CD14-positive monocyte (primary cell): ENCODE results near the gene HIF3A. TPM values are rescaled to one million over a fixed set of nuclear protein-coding genes. Genes with fewer than 3 reads are reported as not detected.

Source experiments
- DNase-seq, 3 donors: peaks; one replicate each; pipeline ENCODE4 v3.0.0-alpha.2; 2011 to 2022
- H2AFZ ChIP-seq: 2 replicates; pipeline ENCODE4 v1.6.0; 2012; ENCODE audit warnings: mild to moderate bottlenecking, low read depth, low read length, inconsistent platforms; ENCODE audit not compliant: insufficient read depth, poor library complexity, severe bottlenecking
- H3K27ac ChIP-seq, 2 donors: 1 replicate in 1 of 2; 2 replicates in 1 of 2; pipeline ENCODE4 v1.5.1; 2012 to 2013; ENCODE audit warnings: low read length in 2 of 2, control low read depth in 1 of 2, inconsistent platforms in 1 of 2, low read depth in 1 of 2, mild to moderate bottlenecking in 1 of 2
- H3K27me3 ChIP-seq, 2 donors: one replicate each; pipeline versions ENCODE4 v1.6.0 to v1.6.1; 2011 to 2013; ENCODE audit warnings: low read length in 2 of 2; ENCODE audit not compliant: control insufficient read depth in 2 of 2, insufficient read depth in 2 of 2
- H3K36me3 ChIP-seq, 2 donors: replicated peaks in 1 of 2; 1 replicate in 1 of 2; 2 replicates in 1 of 2; pipeline versions ENCODE4 v1.5.1 to v1.6.1; 2012 to 2013; ENCODE audit warnings: low read length in 2 of 2, control low read depth in 1 of 2, inconsistent platforms in 1 of 2, mild to moderate bottlenecking in 1 of 2; ENCODE audit not compliant: insufficient read depth in 2 of 2, control insufficient read depth in 1 of 2
- H3K4me1 ChIP-seq, 2 donors: 1 replicate in 1 of 2; 2 replicates in 1 of 2; pipeline versions ENCODE4 v1.5.1 to v1.6.1; 2012 to 2013; ENCODE audit warnings: low read length in 2 of 2, control low read depth in 1 of 2, inconsistent platforms in 1 of 2, mild to moderate bottlenecking in 1 of 2, moderate library complexity in 1 of 2; ENCODE audit not compliant: insufficient read depth in 2 of 2, control insufficient read depth in 1 of 2
- H3K4me2 ChIP-seq: replicated peaks from 2 replicates; pipeline ENCODE3; 2012; ENCODE audit warnings: low read length, moderate library complexity, mild to moderate bottlenecking; ENCODE audit not compliant: poor library complexity, severe bottlenecking; ENCODE audit errors: extremely low read depth
- H3K4me3 ChIP-seq, 3 experiments: fragments of 200-600 bp in 1 of 3; sonication (generic) in 1 of 3; replicated peaks in 1 of 3; 1 replicate in 2 of 3; 2 replicates in 1 of 3; pipeline ENCODE4 v1.5.1; 2011 to 2013; ENCODE audit warnings: low read length in 3 of 3, mild to moderate bottlenecking in 3 of 3, control low read depth in 2 of 3, low read depth in 2 of 3, inconsistent platforms in 1 of 3, moderate library complexity in 1 of 3
- H3K79me2 ChIP-seq: 2 replicates; pipeline ENCODE4 v1.6.0; 2012; ENCODE audit warnings: mild to moderate bottlenecking, control low read depth, inconsistent platforms, low read length, moderate library complexity; ENCODE audit not compliant: insufficient read depth
- H3K9ac ChIP-seq: 2 replicates; pipeline ENCODE4 v1.6.0; 2017; ENCODE audit warnings: low read length, mild to moderate bottlenecking; ENCODE audit not compliant: insufficient read depth, poor library complexity, severe bottlenecking
- H3K9me3 ChIP-seq, 2 donors: replicated peaks in 1 of 2; 1 replicate in 1 of 2; 2 replicates in 1 of 2; pipeline versions ENCODE4 v1.5.1 to v1.6.1; 2012 to 2013; ENCODE audit warnings: low read length in 2 of 2, control low read depth in 1 of 2; ENCODE audit not compliant: control insufficient read depth in 1 of 2, insufficient read depth in 1 of 2
- H4K20me1 ChIP-seq: 2 replicates; pipeline ENCODE4 v1.6.0; 2012; ENCODE audit warnings: mild to moderate bottlenecking, low read length, control low read depth, moderate library complexity; ENCODE audit not compliant: insufficient read depth
- H3K27ac Mint-ChIP-seq, 7 donors: one replicate each; pipeline ENCODE4 v1.8.0; 2020; ENCODE audit warnings: mild to moderate bottlenecking in 7 of 7, mixed read lengths in 7 of 7, moderate library complexity in 6 of 7, inconsistent platforms in 2 of 7
- H3K27me3 Mint-ChIP-seq, 3 donors: one replicate each; pipeline ENCODE4 v1.8.0; 2021 to 2022; ENCODE audit warnings: low read depth in 3 of 3, mild to moderate bottlenecking in 3 of 3, mixed read lengths in 3 of 3, moderate library complexity in 3 of 3, inconsistent platforms in 1 of 3
- H3K36me3 Mint-ChIP-seq, 2 donors: one replicate each; pipeline ENCODE4 v1.8.0; 2020; ENCODE audit warnings: mixed read lengths in 2 of 2, inconsistent platforms in 1 of 2, mild to moderate bottlenecking in 1 of 2
- H3K4me1 Mint-ChIP-seq: one replicate; pipeline ENCODE4 v1.8.0; 2020; ENCODE audit warnings: mild to moderate bottlenecking, mixed read lengths
- H3K4me3 Mint-ChIP-seq, 2 donors: one replicate each; pipeline ENCODE4 v1.8.0; 2020; ENCODE audit warnings: mild to moderate bottlenecking in 2 of 2, mixed read lengths in 2 of 2, moderate library complexity in 1 of 2
- H3K9me3 Mint-ChIP-seq, 7 donors: one replicate each; pipeline ENCODE4 v1.8.0; 2020 to 2022; ENCODE audit warnings: mixed read lengths in 7 of 7, mild to moderate bottlenecking in 6 of 7, moderate library complexity in 6 of 7, inconsistent platforms in 2 of 7
- CTCF ChIP-seq: fragments of 200-600 bp; IDR thresholded peaks from one replicate; pipeline ENCODE4 v1.8.0; 2022; ENCODE audit warnings: antibody characterized with exemption, mild to moderate bottlenecking
- WGBS: methylation state at CpG from one replicate; pipeline ENCODE4 v1.1.5; 2013; ENCODE audit warnings: missing lambda C conversion rate; ENCODE audit not compliant: insufficient coverage; 5-methylcytosine and 5-hydroxymethylcytosine counted together
- intact Hi-C, 2 donors: fragments of 100-400 bp; cut with micrococcal nuclease; formaldehyde crosslinking; loops; one replicate each; pipeline versions ENCODE4 v1.15.0 to v1.15.1; 2023
- polyA plus RNA-seq, 3 donors: library from polyadenylated mRNA; depleted of rRNA in 1 of 3; unstranded in 2 of 3; stranded (reverse) in 1 of 3; fragments of 300-500 nt in 2 of 3; fragments of >200 nt in 1 of 3; fragmentation: Illumina TruSeq in 2 of 3; gene quantifications; 1 replicate in 2 of 3; 2 replicates in 1 of 3; pipeline ENCODE4 v1.2.3, GENCODE V29; 2012 to 2021

Gene HIF3A
- polyA plus RNA-seq, 3 donors, result not detected

GRCh38 chr19:46317339-46317738, 20.5 kb downstream of the HIF3A start:
- H2AFZ ChIP-seq, result no peak overlapping the region

GRCh38 chr19:46319613-46320012, 22.8 kb downstream of the HIF3A start:
- DNase-seq, result no peak
- 100% methylated on average over 1 of the region's 6 CpGs for WGBS
- H3K9ac ChIP-seq, result no peak overlapping the region
- Mint-ChIP-seq H3K4me1 (peaks cover 3% of the 10 kb centered on the region), H3K9me3 (peaks cover 0 to 4% (median 2%) of the 10 kb centered on the region in 7 donors), H3K4me3 (no peak overlapping the region), H3K36me3 (no peaks in the 10 kb centered on the region), H3K27ac (peak overlapping the region in 1 of 7 donors; percentile 37), H3K27me3 (peaks cover 0 to 7% (median 3%) of the 10 kb centered on the region in 3 donors)
- no peak overlapping the region for H3K4me3 ChIP-seq
- H3K4me1 ChIP-seq, result no peaks in the 10 kb centered on the region
- no peaks in the 10 kb centered on the region for H3K79me2 ChIP-seq
- no peaks in the 10 kb centered on the region for H3K9me3 ChIP-seq
- H4K20me1 ChIP-seq, result no peaks in the 10 kb centered on the region
- no peaks in the 10 kb centered on the region for H3K27me3 ChIP-seq
- H2AFZ ChIP-seq, result no peak overlapping the region
- TF ChIP-seq CTCF, result no peak
- no peak overlapping the region for H3K4me2 ChIP-seq
- intact Hi-C loops, result no loop called here
- H3K36me3 ChIP-seq, result no peaks in the 10 kb centered on the region
- no peak overlapping the region for H3K27ac ChIP-seq

More at GRCh38 chr19:46317339-46317738, 20.5 kb downstream of the HIF3A start:
- no peak overlapping the region for H3K4me2 ChIP-seq
- no peak overlapping the region for H3K27ac ChIP-seq
- Mint-ChIP-seq H3K9me3 (peaks cover 0 to 2% (median 0%) of the 10 kb centered on the region in 7 donors), H3K4me3 (no peak overlapping the region), H3K4me1 (peaks cover 3% of the 10 kb centered on the region), H3K27me3 (peaks cover 0 to 7% (median 3%) of the 10 kb centered on the region in 3 donors), H3K27ac (no peak overlapping the region), H3K36me3 (no peaks in the 10 kb centered on the region)
- H3K4me1 ChIP-seq, result no peaks in the 10 kb centered on the region
- H3K9ac ChIP-seq, result no peak overlapping the region
- WGBS, result 59% methylated on average over 2 of the region's 2 CpGs
- no peak for DNase-seq
- H4K20me1 ChIP-seq, result no peaks in the 10 kb centered on the region
- H3K9me3 ChIP-seq, result no peaks in the 10 kb centered on the region
- intact Hi-C loops, result no loop called here
- no peak overlapping the region for H3K4me3 ChIP-seq
- TF ChIP-seq CTCF, result no peak
- no peaks in the 10 kb centered on the region for H3K27me3 ChIP-seq
- H3K79me2 ChIP-seq, result no peaks in the 10 kb centered on the region
- H3K36me3 ChIP-seq, result no peaks in the 10 kb centered on the region
